NCI-H69 (cell line): ENCODE results near the gene TMEM72.
"Not testable (repeated sequence)": the region's sequence is repeated elsewhere in the genome, so short reads cannot be mapped to it uniquely, and the experiment has no call there.

Experiments
- DNase-seq: peaks from one replicate; lab custom pipeline; 2025; lab: John Stamatoyannopoulos, UW

Gene TMEM72

GRCh38 chr10:44911081-44911540 is at the start of gene TMEM72:
TSS of gene TMEM72 (plus strand) at chr10:44911337. CDS start at chr10:44911513, 176 bp downstream.
- no peak for DNase-seq

GRCh38 chr10:44862006-44862751 is 49.0 kb upstream of the TMEM72 start:
- no peak for DNase-seq

- DNase-seq: no peak
These were observed 48.2 kb upstream of the TMEM72 start for GRCh38 chr10:44862924-44863323.

- no peak for DNase-seq
These were observed 47.6 kb upstream of the TMEM72 start for GRCh38 chr10:44863344-44864047.

- DNase-seq: peak; percentile 24
These were observed 47.1 kb upstream of the TMEM72 start for GRCh38 chr10:44864051-44864450.

- DNase-seq: peak; percentile 57
These were observed 46.4 kb upstream of the TMEM72 start for GRCh38 chr10:44864637-44865288.

- no peak for DNase-seq
These were observed 45.9 kb upstream of the TMEM72 start for GRCh38 chr10:44865289-44865671.

GRCh38 chr10:44866367-44866766 is 44.8 kb upstream of the TMEM72 start:
- not testable (repeated sequence) for DNase-seq

- no peak for DNase-seq
These were observed 41.1 kb upstream of the TMEM72 start for GRCh38 chr10:44870031-44870430.

GRCh38 chr10:44873160-44873559 is 38.0 kb upstream of the TMEM72 start:
- DNase-seq: no peak

GRCh38 chr10:44874166-44874565 is 37.0 kb upstream of the TMEM72 start:
- no peak for DNase-seq

GRCh38 chr10:44878706-44879530 is 32.2 kb upstream of the TMEM72 start:
- peak; percentile 60 for DNase-seq

GRCh38 chr10:44879531-44879899 is 31.6 kb upstream of the TMEM72 start:
- no peak for DNase-seq

GRCh38 chr10:44880090-44880715 is 30.9 kb upstream of the TMEM72 start:
- DNase-seq: no peak

- DNase-seq: no peak
These were observed 29.5 kb upstream of the TMEM72 start for GRCh38 chr10:44881649-44882048.

- no peak for DNase-seq
These were observed 28.9 kb upstream of the TMEM72 start for GRCh38 chr10:44882166-44882720.

GRCh38 chr10:44883593-44884331 is 27.4 kb upstream of the TMEM72 start:
- no peak for DNase-seq

- DNase-seq: no peak
These were observed 25.4 kb upstream of the TMEM72 start for GRCh38 chr10:44885710-44886109.

GRCh38 chr10:44886966-44887365 is 24.2 kb upstream of the TMEM72 start:
- DNase-seq: no peak

- no peak for DNase-seq
These were observed 22.3 kb upstream of the TMEM72 start for GRCh38 chr10:44888886-44889285.

- no peak for DNase-seq
These were observed 21.3 kb upstream of the TMEM72 start for GRCh38 chr10:44889834-44890233.
